Left ventricle myocardium superior (tissue), 1 donor: Measurements from ENCODE around the gene GGNBP2. TPM values are rescaled to one million over a fixed set of nuclear protein-coding genes. Genes with fewer than 3 reads are reported as not detected.

Source experiments
- ATAC-seq: fragments of 200-7000 bp; cut with Tn5 transposase; one replicate; pipeline ENCODE4 v1.9.1; 2020; ENCODE audit warnings: mild to moderate bottlenecking, moderate library complexity
- DNase-seq: peaks from one replicate; pipeline ENCODE4 v3.0.0-alpha.2; 2020
- intact Hi-C: fragments of 100-400 bp; cut with micrococcal nuclease; formaldehyde crosslinking; loops from one replicate; pipeline ENCODE4 v1.11.0; 2022
- total RNA-seq: library from RNA; stranded (reverse); fragmentation: NEBNext Ultra II Directional; extraction: Animal tissue kit (Norgen Biotek cat#: 25700); gene quantifications from one replicate; pipeline ENCODE4 v1.2.1, GENCODE V29; 2021
- donor health status: DM: no; HTN: yes; CAD: no; lungs with severe emphysema.

The GGNBP2 gene
- total RNA-seq, 1 donor from 2014 or later: 41.8 TPM

GRCh38 chr17:36545465-36546417 lies 1.0 kb downstream of the GGNBP2 start:
- peak; percentile 97 for DNase-seq
- intact Hi-C loops: no loop called here
- peak; percentile 92 for ATAC-seq

GRCh38 chr17:36546418-36547093 lies 1.8 kb downstream of the GGNBP2 start:
- no peak for ATAC-seq

GRCh38 chr17:36547776-36548175 lies 3.1 kb downstream of the GGNBP2 start:
- ATAC-seq (no peak), DNase-seq (no peak)
- intact Hi-C loops: no loop called here

More at GRCh38 chr17:36546418-36547093, 1.8 kb downstream of the GGNBP2 start:
- DNase-seq: no peak
- intact Hi-C loops: no loop called here

- DNase-seq (no peak), ATAC-seq (no peak)
- intact Hi-C loops: no loop called here
Observed at GRCh38 chr17:36550491-36551417, 6.0 kb downstream of the GGNBP2 start.

- intact Hi-C loops: no loop called here
- ATAC-seq: no peak
- no peak for DNase-seq
Observed at GRCh38 chr17:36553459-36553858, 8.7 kb downstream of the GGNBP2 start.

- ATAC-seq: no peak
- DNase-seq: no peak
- intact Hi-C loops: no loop called here
Observed at GRCh38 chr17:36566081-36566480, 21.4 kb downstream of the GGNBP2 start.

GRCh38 chr17:36575028-36575427 lies 30.3 kb downstream of the GGNBP2 start:
- intact Hi-C loops: no loop called here
- DNase-seq: no peak
- ATAC-seq: no peak

- intact Hi-C loops: no loop called here
- no peak for DNase-seq
- ATAC-seq: no peak
Observed at GRCh38 chr17:36576793-36577192, 32.1 kb downstream of the GGNBP2 start.

GRCh38 chr17:36578671-36579070 lies 34.0 kb downstream of the GGNBP2 start:
- DNase-seq (no peak), ATAC-seq (no peak)
- intact Hi-C loops: no loop called here

- ATAC-seq (no peak), DNase-seq (no peak)
- intact Hi-C loops: no loop called here
Observed at GRCh38 chr17:36583787-36584186, 39.1 kb downstream of the GGNBP2 start.

GRCh38 chr17:36586138-36586537 lies 41.4 kb downstream of the GGNBP2 start:
- intact Hi-C loops: no loop called here
- DNase-seq (no peak), ATAC-seq (no peak)

GRCh38 chr17:36590082-36590481 lies 45.4 kb downstream of the GGNBP2 start:
- intact Hi-C loops: no loop called here
- DNase-seq (no peak), ATAC-seq (no peak)

GRCh38 chr17:36591434-36592315 lies 47.0 kb downstream of the GGNBP2 start, which contains the start of gene DHRS11:
Gene DHRS11, plus strand, starts transcription at chr17:36591879. Its CDS starts 131 bp downstream, at chr17:36592010.
- peak; percentile 98 for ATAC-seq
- intact Hi-C loops: no loop called here

GRCh38 chr17:36592316-36592715 lies 47.6 kb downstream of the GGNBP2 start:
- intact Hi-C loops: no loop called here
- peak; percentile 17 for ATAC-seq
- no peak for DNase-seq

More at GRCh38 chr17:36591434-36592315, 47.0 kb downstream of the GGNBP2 start, which contains the start of gene DHRS11:
- DNase-seq: peak; percentile 94

- ATAC-seq (no peak), DNase-seq (no peak)
- intact Hi-C loops: no loop called here
Observed at GRCh38 chr17:36592716-36593321, 48.1 kb downstream of the GGNBP2 start.

GRCh38 chr17:36593656-36594316 lies 49.1 kb downstream of the GGNBP2 start:
- ATAC-seq (peak; percentile 22), DNase-seq (no peak)
- intact Hi-C loops: no loop called here
